Mesenchymal stem cell (in vitro differentiated cells and primary cell): ENCODE results near the gene DGKD.
A peak's percentile ranks its signal among the peaks of the same experiment; 100 is the strongest.

ENCODE experiments used
- DNase-seq: peaks from one replicate; pipeline ENCODE4 v3.0.0-alpha.2; 2013
- H2AFZ ChIP-seq: one replicate; pipeline ENCODE4 v1.6.1; 2013; ENCODE audit warnings: low read depth, mild to moderate bottlenecking, control low read depth, inconsistent platforms, low read length, moderate library complexity
- H2AK5ac ChIP-seq: 2 replicates; pipeline ENCODE4 v1.6.1; 2013; ENCODE audit warnings: low read length, moderate library complexity, mild to moderate bottlenecking, inconsistent platforms; ENCODE audit not compliant: severe bottlenecking
- H2BK120ac ChIP-seq: one replicate; pipeline ENCODE4 v1.6.1; 2013; ENCODE audit warnings: low read depth, mild to moderate bottlenecking, inconsistent platforms, low read length, moderate library complexity
- H2BK12ac ChIP-seq, 2 experiments: one replicate each; pipeline ENCODE4 v1.6.1; 2013; ENCODE audit warnings: inconsistent platforms in 2 of 2, low read length in 2 of 2, mild to moderate bottlenecking in 2 of 2, moderate library complexity in 2 of 2, control low read depth in 1 of 2
- H2BK15ac ChIP-seq: one replicate; pipeline ENCODE4 v1.6.1; 2013; ENCODE audit warnings: mild to moderate bottlenecking, low read depth, inconsistent platforms; ENCODE audit not compliant: poor library complexity, severe bottlenecking
- H2BK5ac ChIP-seq: 2 replicates; pipeline ENCODE4 v1.6.1; 2013; ENCODE audit warnings: low read depth, mild to moderate bottlenecking, low read length, control low read depth, inconsistent platforms; ENCODE audit not compliant: poor library complexity, severe bottlenecking
- H3K14ac ChIP-seq, 2 experiments: one replicate each; pipeline ENCODE4 v1.6.1; 2013; ENCODE audit warnings: inconsistent platforms in 2 of 2, low read length in 2 of 2, control low read depth in 1 of 2, mild to moderate bottlenecking in 1 of 2, moderate library complexity in 1 of 2
- H3K18ac ChIP-seq, 2 experiments: one replicate each; pipeline ENCODE4 v1.6.1; 2013; ENCODE audit warnings: inconsistent platforms in 2 of 2, low read length in 2 of 2, control low read depth in 1 of 2, low read depth in 1 of 2, mild to moderate bottlenecking in 1 of 2
- H3K23ac ChIP-seq, 2 experiments: one replicate each; pipeline ENCODE4 v1.6.1; 2013; ENCODE audit warnings: inconsistent platforms in 2 of 2, low read length in 2 of 2, mild to moderate bottlenecking in 2 of 2, moderate library complexity in 2 of 2, control low read depth in 1 of 2
- H3K27ac ChIP-seq: 2 replicates; pipeline ENCODE4 v1.5.1; 2013; ENCODE audit warnings: mild to moderate bottlenecking, moderate library complexity, low read length, control low read depth, inconsistent platforms; ENCODE audit not compliant: poor library complexity, severe bottlenecking
- H3K27me3 ChIP-seq, 2 experiments: 2 replicates each; pipeline versions ENCODE4 v1.6.1 to v1.7.0; 2013; ENCODE audit warnings: low read length in 2 of 2, mild to moderate bottlenecking in 2 of 2, moderate library complexity in 2 of 2, control low read depth in 1 of 2, inconsistent platforms in 1 of 2; ENCODE audit not compliant: control insufficient read depth in 1 of 2, insufficient read depth in 1 of 2
- H3K36me3 ChIP-seq, 2 experiments: 2 replicates each; pipeline versions ENCODE4 v1.6.1 to v1.7.0; 2013; ENCODE audit warnings: low read length in 2 of 2, control low read depth in 1 of 2, inconsistent platforms in 1 of 2, low read depth in 1 of 2, mild to moderate bottlenecking in 1 of 2; ENCODE audit not compliant: insufficient read depth in 2 of 2, control insufficient read depth in 1 of 2
- H3K4ac ChIP-seq, 2 experiments: one replicate each; pipeline ENCODE4 v1.6.1; 2013; ENCODE audit warnings: inconsistent platforms in 2 of 2, low read length in 2 of 2, mild to moderate bottlenecking in 2 of 2, moderate library complexity in 2 of 2, control low read depth in 1 of 2, low read depth in 1 of 2
- H3K4me1 ChIP-seq: 2 replicates; pipeline ENCODE4 v1.6.1; 2013; ENCODE audit warnings: low read depth, low read length, control low read depth; ENCODE audit not compliant: control insufficient read depth, insufficient read depth
- H3K4me2 ChIP-seq: 2 replicates; pipeline ENCODE4 v1.6.1; 2013; ENCODE audit warnings: low read length, mild to moderate bottlenecking, inconsistent platforms; ENCODE audit not compliant: poor library complexity, severe bottlenecking
- H3K4me3 ChIP-seq, 2 experiments: 2 replicates each; pipeline versions ENCODE4 v1.5.1 to v1.7.0; 2013; ENCODE audit warnings: low read length in 2 of 2, mild to moderate bottlenecking in 2 of 2, control low read depth in 1 of 2, low read depth in 1 of 2; ENCODE audit not compliant: insufficient read depth in 1 of 2
- H3K79me1 ChIP-seq: replicated peaks from 2 replicates; pipeline ENCODE4 v1.6.1; 2013; ENCODE audit warnings: mild to moderate bottlenecking, control low read depth, low read length, inconsistent platforms; ENCODE audit not compliant: poor library complexity, severe bottlenecking
- H3K9ac ChIP-seq: 2 replicates; pipeline ENCODE4 v1.7.0; 2013; ENCODE audit warnings: mild to moderate bottlenecking, low read length, moderate library complexity
- H3K9me3 ChIP-seq: 2 replicates; pipeline ENCODE4 v1.7.0; 2013; ENCODE audit warnings: mild to moderate bottlenecking, low read length; ENCODE audit not compliant: control insufficient read depth
- H4K8ac ChIP-seq: one replicate; pipeline ENCODE4 v1.6.1; 2013; ENCODE audit warnings: inconsistent platforms, mild to moderate bottlenecking, low read length, moderate library complexity
- H4K91ac ChIP-seq: one replicate; pipeline ENCODE4 v1.6.1; 2013; ENCODE audit warnings: mild to moderate bottlenecking, low read length, inconsistent platforms
- WGBS: methylation state at CpG from one replicate; pipeline ENCODE4 v1.1.7; 2013; ENCODE audit warnings: mixed read lengths; 5-methylcytosine and 5-hydroxymethylcytosine counted together

The DGKD gene

DNA sequence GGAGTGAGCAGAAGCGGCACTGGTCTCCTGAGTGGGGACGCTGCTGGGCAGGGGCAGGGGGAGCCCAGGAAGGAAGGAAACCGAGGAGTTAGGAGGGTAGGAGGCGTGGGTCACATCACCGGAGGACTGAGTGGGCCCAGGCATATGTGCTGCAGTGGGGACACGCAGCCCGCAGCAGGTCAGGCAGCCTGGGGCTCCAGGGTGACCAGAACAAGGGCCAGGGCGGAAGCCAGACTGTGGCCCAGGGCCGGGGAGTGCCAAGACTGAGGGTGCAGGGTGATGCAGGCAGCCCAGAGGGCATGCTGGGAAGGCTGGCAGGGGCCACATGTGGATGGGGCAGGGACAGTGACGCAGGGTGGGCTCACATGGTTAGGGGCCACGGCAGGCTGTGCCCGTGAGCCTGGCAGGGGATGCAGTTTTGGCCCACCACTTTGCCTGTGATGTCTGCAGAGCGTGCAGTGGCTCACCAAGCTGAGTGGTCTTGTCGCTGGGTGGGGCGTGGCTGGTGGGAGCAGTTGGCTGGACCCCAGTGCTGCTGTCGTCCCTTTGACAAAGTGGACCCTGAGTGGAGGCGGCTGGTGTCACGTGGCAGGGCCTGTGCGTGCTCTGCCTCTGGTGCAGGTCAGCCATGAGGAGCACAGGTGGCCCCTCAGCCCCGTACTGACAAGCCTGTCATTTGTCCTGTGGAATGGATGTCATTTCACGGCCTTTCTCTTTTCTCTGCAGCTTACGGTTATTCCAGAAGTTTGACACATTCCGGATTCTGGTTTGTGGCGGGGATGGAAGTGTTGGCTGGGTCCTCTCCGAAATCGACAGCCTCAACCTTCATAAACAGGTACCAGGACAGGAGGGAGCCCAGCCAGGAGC, 87.1 kb downstream of the DGKD start:
- Histone ChIP-seq H2AFZ (no peak overlapping the region), H3K27ac (no peak overlapping the region), H3K9ac (no peak overlapping the region), H3K4me3 (no peak overlapping the region), H2AK5ac (no peak overlapping the region), H3K14ac (no peak overlapping the region), H2BK12ac (no peak overlapping the region), H3K18ac (no peak overlapping the region), H3K4ac (no peak overlapping the region), H3K9me3 (no peaks in the 10 kb centered on the region), H3K27me3 (no peaks in the 10 kb centered on the region), H3K79me1 (no peaks in the 10 kb centered on the region), H3K23ac (no peak overlapping the region), H4K91ac (no peak overlapping the region), H4K8ac (no peak overlapping the region), H2BK5ac (no peak overlapping the region), H2BK15ac (no peak overlapping the region), H3K4me1 (no peaks in the 10 kb centered on the region), H3K36me3 (peaks cover 18 to 64% of the 10 kb centered on the region in 2 experiments), H3K4me2 (no peak overlapping the region), H2BK120ac (no peak overlapping the region)
- no peak for DNase-seq
- WGBS = 96% methylated on average over 26 of the region's 26 CpGs

DNA sequence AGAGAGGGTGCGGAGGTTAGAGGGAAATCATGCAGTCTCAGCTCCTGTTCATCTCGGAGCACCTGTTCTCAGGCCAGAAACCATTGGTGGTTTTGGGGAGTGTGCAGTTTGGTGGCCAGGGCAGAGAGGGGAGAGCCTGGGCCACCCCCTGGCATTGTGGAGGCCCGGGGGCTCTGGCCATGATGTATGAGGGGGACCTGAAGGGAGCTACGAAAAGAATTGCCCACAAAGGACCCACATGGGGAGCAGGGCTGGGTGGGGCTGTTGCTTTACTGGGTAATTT, 87.7 kb downstream of the DGKD start:
- Histone ChIP-seq H3K4ac (no peak overlapping the region), H3K79me1 (no peaks in the 10 kb centered on the region), H3K14ac (no peak overlapping the region), H2BK12ac (no peak overlapping the region), H2BK5ac (no peak overlapping the region), H3K4me3 (no peak overlapping the region), H2AFZ (no peak overlapping the region), H4K8ac (no peak overlapping the region), H3K27me3 (no peaks in the 10 kb centered on the region), H2AK5ac (no peak overlapping the region), H3K9me3 (no peaks in the 10 kb centered on the region), H3K9ac (no peak overlapping the region), H3K18ac (no peak overlapping the region), H3K4me1 (no peaks in the 10 kb centered on the region), H3K4me2 (no peak overlapping the region), H2BK120ac (no peak overlapping the region), H3K27ac (no peak overlapping the region), H2BK15ac (no peak overlapping the region), H3K23ac (no peak overlapping the region), H4K91ac (no peak overlapping the region), H3K36me3 (peaks cover 13 to 64% of the 10 kb centered on the region in 2 experiments)
- 89% methylated on average over 4 of the region's 4 CpGs for WGBS
- DNase-seq = no peak

DNA sequence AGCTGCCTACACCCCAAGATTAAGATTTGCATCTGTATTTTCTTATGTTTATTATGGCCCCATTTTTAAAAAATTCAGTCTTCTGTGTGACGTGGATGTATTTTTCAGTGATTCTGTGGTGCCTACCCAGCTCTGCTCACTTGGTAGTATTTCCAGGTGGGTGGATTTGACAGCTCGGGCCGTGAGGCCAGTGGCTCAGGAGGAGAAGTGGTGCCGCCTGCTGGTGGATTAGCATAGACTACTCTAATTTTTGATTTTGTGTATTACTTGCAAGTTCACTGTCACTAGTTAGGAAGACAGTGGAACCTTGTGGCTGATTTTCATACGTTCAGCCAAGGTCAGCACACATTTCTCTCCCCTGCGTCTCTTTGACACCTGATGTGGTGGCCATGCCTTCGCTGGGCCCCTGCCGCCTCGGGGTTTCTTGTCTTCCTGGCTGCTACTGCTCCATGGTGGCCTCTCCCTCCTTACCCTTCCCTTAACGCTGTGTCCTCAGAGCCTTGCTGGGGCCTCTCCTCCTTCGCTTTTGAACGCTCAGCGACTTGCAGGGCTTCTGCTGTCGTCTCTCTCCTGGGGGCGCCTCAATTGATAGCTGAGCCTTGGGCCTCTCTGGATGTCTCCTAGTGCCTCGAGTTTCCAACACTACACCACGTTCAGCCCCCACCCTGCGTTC, 89.4 kb downstream of the DGKD start:
- no peak overlapping the region for H4K8ac ChIP-seq
- no peak overlapping the region for H2BK15ac ChIP-seq
- peaks cover 1% of the 10 kb centered on the region for H3K79me1 ChIP-seq
- no peak overlapping the region for H2AFZ ChIP-seq
- 73% methylated on average over 17 of the region's 18 CpGs for WGBS
- no peak overlapping the region for H3K4ac ChIP-seq
- H3K27ac ChIP-seq = no peak overlapping the region
- no peak overlapping the region for H3K9ac ChIP-seq
- H2BK120ac ChIP-seq = no peak overlapping the region
- H2AK5ac ChIP-seq = no peak overlapping the region
- H3K4me3 ChIP-seq = no peak overlapping the region
- peak overlapping the region in 1 of 2 experiments; percentile 28 for H2BK12ac ChIP-seq
- H3K36me3 ChIP-seq = peaks cover 4 to 61% of the 10 kb centered on the region in 2 experiments
- no peak overlapping the region for H3K23ac ChIP-seq
- H2BK5ac ChIP-seq = no peak overlapping the region
- H3K9me3 ChIP-seq = no peaks in the 10 kb centered on the region
- no peaks in the 10 kb centered on the region for H3K4me1 ChIP-seq
- H3K14ac ChIP-seq = no peak overlapping the region
- no peak overlapping the region for H4K91ac ChIP-seq
- H3K27me3 ChIP-seq = no peaks in the 10 kb centered on the region
- H3K18ac ChIP-seq = no peak overlapping the region
- H3K4me2 ChIP-seq = no peak overlapping the region
- peak; percentile 76 for DNase-seq

DNA sequence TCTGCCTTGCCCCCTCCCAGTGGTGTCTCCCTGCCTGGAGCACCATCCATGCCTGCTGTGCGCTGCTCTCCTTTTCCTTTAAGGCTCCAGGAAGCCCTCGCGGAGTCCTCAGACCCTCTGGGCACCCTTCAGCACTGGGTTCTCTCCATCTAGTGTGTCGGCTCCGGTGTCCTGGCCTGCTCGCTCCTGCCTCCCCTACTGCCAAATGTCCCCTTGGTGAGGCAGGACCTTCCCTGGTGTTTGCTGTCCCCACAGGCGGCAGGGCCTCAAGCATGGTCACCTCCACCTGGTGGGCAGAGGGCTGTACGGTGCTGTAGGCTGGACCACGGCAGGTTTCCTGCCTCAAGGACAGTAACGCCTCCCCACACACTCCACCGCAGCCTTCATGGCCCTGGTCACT, 90.2 kb downstream of the DGKD start:
- Histone ChIP-seq H3K27ac (no peak overlapping the region), H2BK12ac (no peak overlapping the region), H3K4me2 (no peak overlapping the region), H3K27me3 (no peaks in the 10 kb centered on the region), H3K14ac (no peak overlapping the region), H4K8ac (no peak overlapping the region), H3K36me3 (peaks cover 8 to 58% of the 10 kb centered on the region in 2 experiments), H3K23ac (no peak overlapping the region), H3K18ac (no peak overlapping the region), H2BK15ac (no peak overlapping the region), H2BK120ac (no peak overlapping the region), H3K9ac (no peak overlapping the region), H2BK5ac (no peak overlapping the region), H2AK5ac (no peak overlapping the region), H3K79me1 (peaks cover 1% of the 10 kb centered on the region), H3K9me3 (no peaks in the 10 kb centered on the region), H3K4ac (no peak overlapping the region), H4K91ac (no peak overlapping the region), H2AFZ (no peak overlapping the region), H3K4me3 (no peak overlapping the region), H3K4me1 (peaks cover 3% of the 10 kb centered on the region)
- WGBS = 97% methylated on average over 10 of the region's 11 CpGs
- DNase-seq = no peak
